Measurements from ENCODE around the gene CLIC4. TPM values are rescaled to one million over a fixed set of nuclear protein-coding genes. Genes with fewer than 3 reads are reported as not detected.
A peak's percentile ranks its signal among the peaks of the same experiment; 100 is the strongest.

CLIC4 gene
- total RNA-seq, 3 donors from 2014 or later (not counting 1 experiment from before 2014, with no cell fraction given): 3.8 to 11.5 (median 5.0) TPM

GRCh38 chr1:24857507-24858133 is 112.4 kb downstream of the CLIC4 start:
- Mint-ChIP-seq H3K27ac (peak overlapping the region; percentile 96 to 97), H3K4me3 (peak overlapping the region; percentile 94)

GRCh38 chr1:24858277-24858676 is 113.0 kb downstream of the CLIC4 start:
- intact Hi-C loops (cut with micrococcal nuclease): no loop called here
- H3K4me1 Mint-ChIP-seq: peaks cover 77 to 83% of the 10 kb centered on the region in 2 donors
- peak overlapping the region; percentile 45 for H3K4me3 ChIP-seq (ENCODE audit: low read length)
- no peak for ATAC-seq
- no peaks in the 10 kb centered on the region for H3K27me3 ChIP-seq (ENCODE audit: control insufficient read depth, insufficient read depth, low read length)
- H3K4me1 ChIP-seq (ENCODE audit: control insufficient read depth, insufficient read depth, low read length): peaks cover 81% of the 10 kb centered on the region
- no peak for DNase-seq
- peak overlapping the region; percentile 94 for H3K4me3 Mint-ChIP-seq
- 100% methylated on average over 1 of the region's 1 CpG for WGBS (ENCODE audit: insufficient coverage)
- H3K27me3 Mint-ChIP-seq (ENCODE audit: low read depth in 2 of 2): no peaks in the 10 kb centered on the region
- no peaks in the 10 kb centered on the region for H3K9me3 Mint-ChIP-seq
- H3K27ac ChIP-seq (ENCODE audit: low read length): peak overlapping the region; percentile 91
- peaks cover under 1% of the 10 kb centered on the region for H3K36me3 ChIP-seq (ENCODE audit: control insufficient read depth, insufficient read depth, low read length)
- TF ChIP-seq, protein P1, sequence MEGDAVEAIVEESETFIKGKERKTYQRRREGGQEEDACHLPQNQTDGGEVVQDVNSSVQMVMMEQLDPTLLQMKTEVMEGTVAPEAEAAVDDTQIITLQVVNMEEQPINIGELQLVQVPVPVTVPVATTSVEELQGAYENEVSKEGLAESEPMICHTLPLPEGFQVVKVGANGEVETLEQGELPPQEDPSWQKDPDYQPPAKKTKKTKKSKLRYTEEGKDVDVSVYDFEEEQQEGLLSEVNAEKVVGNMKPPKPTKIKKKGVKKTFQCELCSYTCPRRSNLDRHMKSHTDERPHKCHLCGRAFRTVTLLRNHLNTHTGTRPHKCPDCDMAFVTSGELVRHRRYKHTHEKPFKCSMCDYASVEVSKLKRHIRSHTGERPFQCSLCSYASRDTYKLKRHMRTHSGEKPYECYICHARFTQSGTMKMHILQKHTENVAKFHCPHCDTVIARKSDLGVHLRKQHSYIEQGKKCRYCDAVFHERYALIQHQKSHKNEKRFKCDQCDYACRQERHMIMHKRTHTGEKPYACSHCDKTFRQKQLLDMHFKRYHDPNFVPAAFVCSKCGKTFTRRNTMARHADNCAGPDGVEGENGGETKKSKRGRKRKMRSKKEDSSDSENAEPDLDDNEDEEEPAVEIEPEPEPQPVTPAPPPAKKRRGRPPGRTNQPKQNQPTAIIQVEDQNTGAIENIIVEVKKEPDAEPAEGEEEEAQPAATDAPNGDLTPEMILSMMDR (IDR thresholded peaks at IDR 0.05): no peak
- H3K27ac Mint-ChIP-seq: peak overlapping the region; percentile 96 to 97
- H3K9me3 ChIP-seq (ENCODE audit: control insufficient read depth, insufficient read depth, low read length): no peaks in the 10 kb centered on the region
- H3K36me3 Mint-ChIP-seq: no peaks in the 10 kb centered on the region

More at GRCh38 chr1:24857507-24858133, 112.4 kb downstream of the CLIC4 start:
- DNase-seq (peak in 1 of 2 donors; percentile 56), ATAC-seq (peak; percentile 46 to 63 (median 56))
- H3K9me3 Mint-ChIP-seq: no peaks in the 10 kb centered on the region
- H3K36me3 Mint-ChIP-seq: no peaks in the 10 kb centered on the region
- no peaks in the 10 kb centered on the region for H3K27me3 Mint-ChIP-seq (ENCODE audit: low read depth in 2 of 2)
- H3K4me3 ChIP-seq (ENCODE audit: low read length): peak overlapping the region; percentile 45
- no peaks in the 10 kb centered on the region for H3K27me3 ChIP-seq (ENCODE audit: control insufficient read depth, insufficient read depth, low read length)
- intact Hi-C loops (cut with micrococcal nuclease): loop anchor here (1.0 to 2.0 kb wide), 3 partner anchors 9 to 53 kb away; no protein-coding TSS in a partner anchor
- peaks cover 77 to 81% of the 10 kb centered on the region in 2 donors for H3K4me1 Mint-ChIP-seq
- H3K9me3 ChIP-seq (ENCODE audit: control insufficient read depth, insufficient read depth, low read length): no peaks in the 10 kb centered on the region
- 62% methylated on average over 5 of the region's 6 CpGs for WGBS (ENCODE audit: insufficient coverage)
- TF ChIP-seq, protein P1 (IDR thresholded peaks at IDR 0.05): peak; percentile 14
- peak overlapping the region; percentile 91 for H3K27ac ChIP-seq (ENCODE audit: low read length)
- H3K4me1 ChIP-seq (ENCODE audit: control insufficient read depth, insufficient read depth, low read length): peaks cover 80% of the 10 kb centered on the region
- no peaks in the 10 kb centered on the region for H3K36me3 ChIP-seq (ENCODE audit: control insufficient read depth, insufficient read depth, low read length)

DNA sequence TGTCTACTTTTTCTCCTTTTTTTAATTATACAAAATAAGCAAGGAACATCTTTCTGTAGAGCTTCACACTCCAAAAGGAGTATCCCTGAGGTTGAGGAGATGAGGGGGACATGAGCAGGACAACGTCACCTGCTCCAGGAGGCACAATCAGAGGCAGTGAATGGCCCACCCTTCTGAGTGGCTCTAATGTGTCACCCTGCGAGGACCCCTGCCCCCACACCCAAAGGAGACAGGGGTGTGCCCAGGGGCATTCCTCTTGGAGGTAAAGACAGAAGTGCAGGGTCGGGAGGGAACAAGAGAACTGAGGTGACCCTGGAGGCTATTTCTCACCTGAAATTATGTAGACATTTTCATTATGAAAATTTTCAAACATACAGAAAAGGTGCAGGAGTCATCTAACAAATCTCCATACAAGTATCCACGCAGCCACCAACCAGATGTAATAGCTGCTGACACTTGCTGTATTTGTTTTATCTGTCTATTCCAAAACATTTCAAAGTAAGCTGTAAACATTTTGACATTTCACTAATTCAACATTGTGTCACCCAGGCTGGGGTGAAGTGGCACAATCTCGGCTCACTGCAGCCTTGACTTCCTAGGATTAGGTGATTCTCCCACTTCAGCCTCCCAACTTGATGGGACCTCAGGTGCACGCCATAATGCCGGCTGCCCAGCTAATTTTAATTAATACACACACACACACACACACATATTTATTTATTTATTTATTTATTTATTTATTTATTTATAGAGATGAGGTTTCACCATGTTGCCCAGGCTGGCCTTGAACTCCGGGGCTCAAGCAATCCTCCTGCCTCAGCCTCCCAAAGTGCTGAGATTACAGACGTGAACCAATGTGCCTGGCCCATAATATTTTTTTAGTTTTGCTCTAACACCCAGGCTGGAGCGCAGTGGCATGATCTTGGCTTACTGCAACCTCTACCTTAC is 114.1 kb downstream of the CLIC4 start:
- no peaks in the 10 kb centered on the region for H3K9me3 ChIP-seq (ENCODE audit: control insufficient read depth, insufficient read depth, low read length)
- peaks cover 90% of the 10 kb centered on the region for H3K4me1 ChIP-seq (ENCODE audit: control insufficient read depth, insufficient read depth, low read length)
- 75% methylated on average over 7 of the region's 10 CpGs for WGBS (ENCODE audit: insufficient coverage)
- Mint-ChIP-seq H3K36me3 (peaks cover 4% of the 10 kb centered on the region), H3K27me3 (ENCODE audit: low read depth in 2 of 2) (no peaks in the 10 kb centered on the region), H3K9me3 (no peaks in the 10 kb centered on the region), H3K4me3 (peak overlapping the region; percentile 94), H3K27ac (peak overlapping the region; percentile 96 to 97), H3K4me1 (peaks cover 83 to 88% of the 10 kb centered on the region in 2 donors)
- H3K36me3 ChIP-seq (ENCODE audit: control insufficient read depth, insufficient read depth, low read length): peaks cover 3% of the 10 kb centered on the region
- TF ChIP-seq, protein P1 (IDR thresholded peaks at IDR 0.05): no peak
- no peak for ATAC-seq
- H3K27ac ChIP-seq (ENCODE audit: low read length): peak overlapping the region; percentile 91
- no peak overlapping the region for H3K4me3 ChIP-seq (ENCODE audit: low read length)
- no peak for DNase-seq
- H3K27me3 ChIP-seq (ENCODE audit: control insufficient read depth, insufficient read depth, low read length): no peaks in the 10 kb centered on the region
- intact Hi-C loops (cut with micrococcal nuclease): no loop called here

Measured in natural killer cell (primary cell).